DMS53 (cell line): ENCODE results near the gene MGA.

ENCODE experiments used
- DNase-seq: peaks from one replicate; lab custom pipeline; 2025; lab: John Stamatoyannopoulos, UW

Gene MGA

DNA sequence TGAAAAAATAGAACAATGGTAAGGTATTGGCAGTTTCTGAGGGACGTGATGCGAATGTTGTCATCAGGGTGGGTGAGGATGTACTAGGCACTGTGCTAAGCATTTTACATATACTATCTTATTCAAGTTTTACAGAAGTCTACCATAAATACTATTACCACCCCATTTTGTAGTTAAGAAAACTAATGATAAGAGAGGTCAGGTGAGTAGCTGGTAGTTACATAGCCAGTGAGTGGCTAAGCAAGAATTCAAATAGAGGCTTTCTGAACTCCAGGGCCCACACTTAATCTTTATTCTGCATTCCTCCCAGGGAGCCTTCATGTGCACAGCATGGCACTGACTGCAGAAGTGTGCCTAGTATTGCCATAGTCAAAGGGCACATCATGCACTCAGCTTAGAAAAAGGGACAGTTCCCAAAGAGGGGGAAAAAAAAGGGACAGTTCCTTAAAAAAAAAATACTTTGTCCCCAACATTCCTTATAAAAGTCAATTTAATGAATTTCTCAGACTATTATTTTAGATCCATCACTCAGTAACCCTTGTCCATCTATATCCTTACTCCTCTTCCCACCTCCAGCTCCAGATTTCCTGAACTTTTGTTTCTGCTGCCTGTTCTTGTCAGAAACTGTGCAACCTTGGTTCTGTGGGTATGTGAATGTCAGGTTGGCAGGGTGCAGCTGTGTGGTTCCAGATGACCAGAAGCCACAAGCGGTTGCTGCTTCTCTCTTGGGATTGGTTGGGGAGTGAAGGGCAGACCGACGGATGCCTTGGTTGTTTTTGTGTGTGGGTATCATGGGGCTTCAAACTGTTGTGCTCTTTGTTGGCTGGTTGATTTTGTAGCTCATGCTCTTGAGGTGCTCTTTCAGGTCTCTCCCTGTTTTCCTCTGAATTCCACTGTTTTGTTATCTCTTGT lies 122.4 kb downstream of the MGA start:
- DNase-seq = no peak

GRCh38 chr15:41783296-41783695 lies 123.1 kb downstream of the MGA start:
- no peak for DNase-seq

- no peak for DNase-seq
These were observed 128.1 kb downstream of the MGA start for GRCh38 chr15:41788262-41788661.

GRCh38 chr15:41789236-41789635 lies 129.0 kb downstream of the MGA start:
- DNase-seq = no peak

GRCh38 chr15:41789662-41790061 lies 129.5 kb downstream of the MGA start:
- no peak for DNase-seq

DNA sequence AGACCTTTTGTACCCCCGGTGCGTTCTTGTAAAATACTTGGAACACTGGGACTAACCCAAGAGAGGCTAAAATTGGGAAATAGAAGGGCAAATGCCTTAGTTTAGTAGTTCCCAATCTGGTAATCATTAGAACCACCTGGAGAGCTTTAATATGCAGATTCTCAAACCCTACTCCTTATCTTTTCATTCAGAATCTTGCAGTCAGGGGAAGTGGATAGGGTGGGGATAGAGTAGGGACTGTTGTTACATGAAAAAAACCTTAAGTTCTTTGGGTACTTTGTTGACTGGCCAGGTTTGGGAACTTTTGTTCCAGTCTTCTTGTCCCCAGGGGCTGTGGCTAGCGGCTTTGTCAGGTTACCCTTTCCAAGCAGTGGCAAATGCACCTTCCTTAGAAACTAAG lies 130.0 kb downstream of the MGA start:
- no peak for DNase-seq

GRCh38 chr15:41790756-41791546 lies 130.7 kb downstream of the MGA start:
- DNase-seq = peak; percentile 8

GRCh38 chr15:41791547-41791937 lies 131.3 kb downstream of the MGA start:
- no peak for DNase-seq

GRCh38 chr15:41792000-41792637 lies 131.9 kb downstream of the MGA start:
- no peak for DNase-seq

DNA sequence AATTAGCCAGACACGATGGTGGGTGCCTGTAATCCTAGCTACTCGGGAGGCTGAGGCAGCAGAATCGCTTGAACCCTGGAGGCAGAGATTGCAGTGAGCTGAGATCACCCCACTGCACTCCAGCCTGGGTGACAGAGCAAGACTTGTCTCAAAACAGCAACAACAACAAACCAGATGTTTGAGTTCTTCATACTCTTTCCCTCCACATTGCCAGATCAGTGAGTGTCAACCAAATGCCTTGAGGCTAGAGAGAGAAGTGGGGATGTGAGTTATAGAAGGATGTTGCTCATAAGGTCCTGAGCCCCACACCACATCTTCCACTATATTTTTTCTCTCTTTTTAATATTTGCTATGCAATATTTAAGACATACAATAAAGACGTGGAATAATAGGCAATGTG lies 133.9 kb downstream of the MGA start:
- DNase-seq = no peak

DNA sequence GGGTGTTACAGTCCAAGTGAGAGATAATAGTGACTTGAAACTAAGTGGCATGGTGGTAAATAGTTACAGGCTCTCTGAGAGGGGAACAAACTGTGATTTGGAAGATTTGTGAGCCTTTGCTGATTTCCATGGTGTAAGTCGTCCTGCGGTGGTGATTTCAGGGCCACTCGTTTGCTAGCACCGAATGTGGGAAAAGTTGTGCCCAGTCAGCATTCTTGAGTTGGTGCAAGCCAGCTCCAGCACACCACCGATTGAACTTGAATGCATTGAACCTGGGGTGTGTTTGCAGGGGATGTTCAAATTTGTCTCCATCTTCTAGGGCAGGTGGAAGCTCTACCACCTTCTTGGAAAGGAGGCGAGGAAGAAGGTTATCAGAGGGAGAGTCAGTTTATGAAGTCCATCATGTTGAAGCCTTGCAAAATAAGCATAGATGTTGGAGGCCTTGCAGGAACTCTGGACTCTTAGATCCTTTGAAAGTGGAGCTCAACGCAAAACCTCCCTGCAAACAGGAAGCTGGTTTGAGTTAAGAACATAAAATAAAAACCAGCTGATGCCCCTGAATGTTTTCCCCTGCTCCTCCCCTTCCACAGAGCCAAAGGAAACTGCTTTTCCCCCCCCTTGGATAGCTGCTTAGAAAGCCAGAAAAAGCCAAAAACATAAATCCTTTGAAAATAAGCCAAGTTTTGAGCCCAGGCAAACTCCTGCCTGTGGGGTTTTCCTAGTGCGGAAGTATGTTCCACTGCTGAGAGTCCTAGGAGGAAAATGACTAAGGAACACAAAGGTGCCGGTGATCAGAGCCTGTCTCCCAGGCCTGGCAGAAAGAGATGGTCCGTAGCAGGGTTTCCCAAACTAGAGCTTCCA lies 136.0 kb downstream of the MGA start:
- DNase-seq = no peak

DNA sequence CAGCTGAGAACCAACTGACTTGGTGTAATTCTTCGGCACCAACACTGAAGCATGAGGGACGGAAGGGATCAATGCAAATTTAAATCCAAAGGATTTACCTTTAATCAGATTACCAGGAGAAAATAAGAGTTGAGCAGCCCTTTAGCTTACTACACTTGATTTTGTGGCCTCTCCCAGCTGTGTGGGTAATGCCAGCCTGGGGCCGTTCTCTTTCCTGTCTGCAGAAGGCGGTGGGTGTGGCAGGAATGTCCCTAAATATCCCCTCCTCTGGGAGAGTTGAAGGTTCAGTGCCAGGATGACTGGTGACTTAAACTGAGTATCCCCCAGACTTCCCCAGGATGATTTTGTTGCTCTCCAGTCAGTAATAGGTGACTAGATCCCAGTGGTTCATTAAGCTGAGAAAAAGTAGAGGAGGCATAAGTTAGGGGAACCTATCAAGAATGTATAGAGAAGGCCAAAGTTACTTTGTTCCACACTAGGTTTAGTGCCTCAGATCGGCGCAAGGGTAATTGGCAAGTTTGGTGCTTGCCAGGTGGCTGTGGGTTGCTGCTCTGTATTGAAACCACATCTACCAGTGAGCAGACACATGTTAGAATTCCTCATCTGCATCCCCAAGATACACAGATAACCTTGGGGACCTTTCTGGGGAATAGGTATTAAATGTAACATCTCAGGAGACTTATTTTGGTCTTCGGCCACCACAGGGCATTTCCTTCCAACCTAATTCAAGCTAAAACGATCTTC lies 137.2 kb downstream of the MGA start:
- no peak for DNase-seq

GRCh38 chr15:41798607-41799487 lies 138.6 kb downstream of the MGA start:
- DNase-seq = no peak

DNA sequence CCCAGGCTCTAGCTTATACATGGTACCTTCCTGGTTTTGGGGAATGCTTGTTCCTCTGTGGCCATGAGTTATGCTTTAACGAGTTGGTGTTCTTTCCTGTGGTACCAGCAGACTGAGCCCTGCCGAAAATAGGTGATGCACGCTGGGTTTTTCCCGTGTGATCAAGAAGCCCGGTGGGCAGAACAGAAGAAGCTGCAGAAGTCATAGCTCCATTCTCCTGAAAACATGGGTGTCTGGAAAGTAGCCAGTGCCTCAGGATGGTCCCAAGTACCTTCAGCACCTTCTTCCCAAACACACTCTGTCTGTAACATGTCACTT lies 139.2 kb downstream of the MGA start:
- no peak for DNase-seq

GRCh38 chr15:41801185-41801584 lies 141.0 kb downstream of the MGA start:
- DNase-seq = no peak

- peak; percentile 17 for DNase-seq
These were observed 141.7 kb downstream of the MGA start for GRCh38 chr15:41801850-41802455.

- DNase-seq = no peak
These were observed 144.2 kb downstream of the MGA start for GRCh38 chr15:41804361-41804760.

GRCh38 chr15:41804916-41805666 lies 144.9 kb downstream of the MGA start:
- no peak for DNase-seq

- no peak for DNase-seq
These were observed 145.5 kb downstream of the MGA start for GRCh38 chr15:41805711-41806110.
